OCI-LY7 (cell line): ENCODE data around the gene AMELY.

ENCODE experiments used
- CTCF ChIP-seq: fragments of 200-600 bp; sonication (generic); conservative IDR thresholded peaks from 2 replicates; pipeline ENCODE4 v1.5.1; 2014; ENCODE audit warnings: mild to moderate bottlenecking, antibody characterized with exemption, low read length, moderate library complexity, mixed read lengths
- EZH2phosphoT487 ChIP-seq: fragments of 200-600 bp; sonication (generic); IDR thresholded peaks from 2 replicates; pipeline ENCODE4 v1.6.1; 2018; ENCODE audit warnings: low read depth, borderline replicate concordance, mild to moderate bottlenecking, mixed run types, antibody characterized with exemption, low read length, moderate library complexity, mixed read lengths

DNA sequence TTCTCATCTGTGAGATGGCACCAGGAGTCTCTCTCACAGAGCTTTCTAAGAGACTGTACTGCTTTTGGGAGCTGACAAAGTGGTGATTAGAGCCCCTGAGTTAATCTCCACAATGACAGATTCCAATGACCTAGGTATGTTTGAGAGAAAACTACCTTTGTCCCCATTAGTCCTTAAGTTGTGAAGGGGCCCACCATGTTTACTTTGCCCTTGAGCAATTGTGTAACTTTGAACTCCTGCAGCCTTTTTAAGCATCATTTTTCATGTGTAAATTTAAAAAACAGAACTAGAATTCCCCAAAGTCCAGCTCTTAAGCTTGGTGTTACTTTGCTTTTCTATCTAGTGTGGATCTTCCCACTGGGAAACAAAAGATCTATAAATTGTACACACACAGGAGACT, 1.8 kb upstream of the AMELY start:
- TF ChIP-seq CTCF (no peak), EZH2phosphoT487 (no peak)
